ENCODE results near the gene GPR148.

GPR148 gene

GRCh38 chr2:130764821-130765115, 35.9 kb downstream of the GPR148 start:
- TF ChIP-seq, protein P1, sequence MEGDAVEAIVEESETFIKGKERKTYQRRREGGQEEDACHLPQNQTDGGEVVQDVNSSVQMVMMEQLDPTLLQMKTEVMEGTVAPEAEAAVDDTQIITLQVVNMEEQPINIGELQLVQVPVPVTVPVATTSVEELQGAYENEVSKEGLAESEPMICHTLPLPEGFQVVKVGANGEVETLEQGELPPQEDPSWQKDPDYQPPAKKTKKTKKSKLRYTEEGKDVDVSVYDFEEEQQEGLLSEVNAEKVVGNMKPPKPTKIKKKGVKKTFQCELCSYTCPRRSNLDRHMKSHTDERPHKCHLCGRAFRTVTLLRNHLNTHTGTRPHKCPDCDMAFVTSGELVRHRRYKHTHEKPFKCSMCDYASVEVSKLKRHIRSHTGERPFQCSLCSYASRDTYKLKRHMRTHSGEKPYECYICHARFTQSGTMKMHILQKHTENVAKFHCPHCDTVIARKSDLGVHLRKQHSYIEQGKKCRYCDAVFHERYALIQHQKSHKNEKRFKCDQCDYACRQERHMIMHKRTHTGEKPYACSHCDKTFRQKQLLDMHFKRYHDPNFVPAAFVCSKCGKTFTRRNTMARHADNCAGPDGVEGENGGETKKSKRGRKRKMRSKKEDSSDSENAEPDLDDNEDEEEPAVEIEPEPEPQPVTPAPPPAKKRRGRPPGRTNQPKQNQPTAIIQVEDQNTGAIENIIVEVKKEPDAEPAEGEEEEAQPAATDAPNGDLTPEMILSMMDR (IDR thresholded peaks at IDR 0.05): no peak

- TF ChIP-seq, protein P1 (IDR thresholded peaks at IDR 0.05): no peak
These were observed 36.6 kb downstream of the GPR148 start for GRCh38 chr2:130765464-130765863.

GRCh38 chr2:130766037-130766436, 37.2 kb downstream of the GPR148 start:
- TF ChIP-seq, protein P1 (IDR thresholded peaks at IDR 0.05): no peak

DNA sequence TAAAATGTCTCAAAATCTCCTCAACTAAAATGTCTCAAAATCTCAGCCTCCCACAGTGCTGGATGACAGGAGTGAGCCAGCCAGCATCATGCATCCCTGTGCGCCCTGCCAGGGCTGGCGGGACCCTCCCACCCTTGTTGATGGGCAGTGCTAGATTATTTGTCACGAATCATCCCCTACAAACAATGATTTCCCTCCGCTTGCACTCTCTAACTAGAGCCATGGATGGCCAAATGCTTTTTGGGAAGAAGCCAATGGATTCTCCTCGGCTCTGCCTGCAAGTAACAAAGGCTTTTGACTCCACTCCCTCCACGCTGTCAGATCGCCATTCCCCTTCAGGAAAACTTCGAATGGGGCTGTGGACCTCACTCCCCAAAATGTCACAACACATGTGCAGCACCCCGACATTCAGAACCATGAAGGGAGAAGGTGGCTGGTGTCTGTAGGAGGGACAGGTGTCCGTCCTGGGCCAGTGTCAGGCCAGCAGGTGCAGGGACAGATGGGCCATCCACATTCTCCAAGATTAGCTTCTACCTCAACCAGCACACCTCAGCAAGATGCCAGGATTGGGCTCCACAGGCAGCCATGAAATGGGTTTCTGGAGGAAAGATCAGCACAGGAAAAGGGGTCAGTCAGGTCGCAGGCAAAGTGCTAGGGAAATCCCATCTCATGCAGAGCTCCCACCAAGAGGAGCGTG, 38.0 kb downstream of the GPR148 start:
- TF ChIP-seq, protein P1 (IDR thresholded peaks at IDR 0.05): no peak

DNA sequence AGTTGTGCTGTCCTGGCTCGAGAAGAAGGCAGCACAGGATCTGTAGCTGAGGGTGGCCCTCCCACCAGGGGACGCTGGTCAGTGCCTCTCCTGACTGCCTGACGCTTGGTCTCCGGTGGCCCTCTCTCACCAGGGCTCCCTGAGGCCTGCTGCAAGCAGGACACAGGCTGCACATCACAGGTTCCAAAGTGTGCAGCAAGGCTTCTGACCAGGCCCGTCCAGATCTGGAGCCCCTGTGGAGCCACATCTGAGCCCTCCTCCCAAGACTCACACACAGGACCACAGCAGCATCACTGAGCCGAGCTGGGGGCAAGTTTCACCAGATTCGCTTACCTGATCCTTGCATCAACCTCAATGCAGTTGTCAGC, 38.5 kb downstream of the GPR148 start:
- TF ChIP-seq, protein P1 (IDR thresholded peaks at IDR 0.05): no peak

- TF ChIP-seq, protein P1 (IDR thresholded peaks at IDR 0.05): no peak
These were observed 39.5 kb downstream of the GPR148 start for GRCh38 chr2:130768191-130768855.

- TF ChIP-seq, protein P1 (IDR thresholded peaks at IDR 0.05): no peak
These were observed 40.6 kb downstream of the GPR148 start for GRCh38 chr2:130769343-130769907.
